Measurements from ENCODE around the gene MAPK8.

DNA sequence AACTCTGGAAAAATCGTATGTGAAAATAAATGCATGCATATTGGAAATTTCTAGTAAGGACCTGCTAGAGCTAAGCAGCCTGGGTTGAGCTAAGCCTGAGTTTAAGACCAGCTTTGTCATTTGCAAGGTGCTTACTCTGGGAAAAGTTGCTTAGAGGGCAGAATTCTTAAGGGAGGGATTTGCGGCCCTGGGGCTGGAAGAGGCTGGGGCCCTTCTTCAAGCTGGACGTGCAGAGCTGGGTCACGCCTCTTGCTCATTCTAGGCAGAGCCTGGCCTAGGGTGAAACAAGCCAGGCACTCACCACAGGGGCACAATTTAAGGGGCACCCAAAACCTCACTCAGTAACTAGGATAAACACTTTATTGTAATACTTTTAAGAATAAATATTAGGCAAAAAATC is 161.2 kb downstream of the MAPK8 start:
- TF ChIP-seq CTCF (IDR thresholded peaks at IDR 0.05), result no peak
- no peak for TF ChIP-seq POLR2A (IDR thresholded peaks at IDR 0.05)
